ENCODE results near the gene VSNL1.

The VSNL1 gene

DNA sequence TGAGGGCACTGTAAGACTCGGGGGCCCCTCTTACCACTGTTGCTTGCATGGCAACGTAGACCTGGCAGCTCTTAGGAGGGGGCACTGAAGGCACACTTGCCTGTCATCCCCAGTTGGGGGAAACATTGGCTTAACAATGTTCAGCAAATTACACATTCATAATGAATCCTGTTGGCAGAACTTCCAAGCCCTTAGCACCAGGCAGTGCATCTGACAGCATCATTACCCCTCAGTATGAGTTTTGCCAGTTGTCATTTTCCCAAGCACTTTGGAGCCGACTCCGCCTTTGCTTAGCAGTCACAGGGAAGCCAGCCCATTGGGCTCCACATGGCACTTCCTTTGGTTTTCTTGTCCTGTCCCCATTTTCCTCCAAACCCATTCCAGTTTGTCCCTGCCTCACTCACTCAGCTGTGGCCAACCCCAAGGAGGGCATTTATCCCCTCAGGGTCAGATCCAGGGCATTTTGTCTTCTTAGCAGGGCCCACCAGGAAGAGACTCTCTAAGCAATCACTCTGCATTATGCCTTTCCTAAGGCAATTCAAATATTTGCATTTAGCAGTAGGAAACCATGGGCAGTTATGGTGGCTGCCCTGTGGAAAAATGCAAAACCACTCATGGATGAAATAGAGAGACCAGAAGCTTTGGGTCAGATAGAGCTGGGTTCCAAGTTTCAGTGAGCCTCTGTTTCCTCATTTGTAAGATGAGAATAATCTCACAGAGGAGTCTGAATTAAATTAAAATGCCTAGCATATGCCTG is 73.9 kb downstream of the VSNL1 start:
- DNase-seq (ENCODE audit: low read depth): no peak

DNA sequence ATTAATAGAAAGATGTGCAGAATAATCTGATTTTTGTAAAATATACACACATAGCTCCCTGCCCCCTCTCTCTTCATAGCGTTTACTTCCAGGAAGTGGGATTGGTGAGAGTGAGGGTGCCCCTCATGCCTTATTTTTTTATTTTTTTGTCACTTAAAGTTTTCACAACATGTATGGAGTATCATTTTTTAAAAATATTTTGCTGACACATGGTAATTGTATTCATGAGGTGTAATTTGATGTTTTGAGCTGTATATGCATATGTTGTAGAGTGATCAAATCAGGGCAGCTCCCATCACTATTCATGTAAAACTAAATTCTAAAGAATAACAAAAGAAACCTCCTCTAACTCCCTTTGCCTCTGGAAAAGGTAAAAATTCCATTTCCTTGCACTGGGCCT is 74.7 kb downstream of the VSNL1 start:
- DNase-seq (ENCODE audit: low read depth): no peak

DNA sequence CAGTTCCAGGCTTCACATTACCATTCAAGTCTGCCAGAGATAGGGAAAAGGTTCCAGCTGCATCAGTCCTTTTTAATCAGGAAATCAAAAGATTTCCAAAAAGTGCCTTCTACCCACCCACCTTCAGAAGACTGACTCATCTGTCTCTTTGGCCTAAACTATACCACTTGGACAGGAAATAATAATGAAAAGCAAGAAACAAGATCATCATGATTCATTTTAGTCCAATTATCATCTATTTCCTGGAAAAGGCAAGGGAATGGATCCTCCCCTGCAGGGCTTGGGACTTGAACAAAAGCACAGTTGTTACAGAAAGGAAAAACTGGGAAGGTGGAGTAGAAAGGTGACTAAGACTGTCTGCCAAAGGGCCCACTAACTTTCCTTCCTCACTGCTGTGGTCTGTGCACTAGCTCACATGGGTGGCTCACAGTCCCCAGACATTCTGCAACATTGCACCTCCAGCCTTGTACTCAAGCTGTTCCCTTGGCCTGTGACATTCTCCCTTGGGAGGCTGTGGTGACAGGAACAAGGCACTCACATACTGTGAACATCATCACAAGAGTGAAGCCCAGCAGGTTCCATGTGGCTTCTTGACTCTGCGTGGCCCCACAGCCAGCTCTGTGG is 75.3 kb downstream of the VSNL1 start:
- DNase-seq (ENCODE audit: low read depth): no peak

DNA sequence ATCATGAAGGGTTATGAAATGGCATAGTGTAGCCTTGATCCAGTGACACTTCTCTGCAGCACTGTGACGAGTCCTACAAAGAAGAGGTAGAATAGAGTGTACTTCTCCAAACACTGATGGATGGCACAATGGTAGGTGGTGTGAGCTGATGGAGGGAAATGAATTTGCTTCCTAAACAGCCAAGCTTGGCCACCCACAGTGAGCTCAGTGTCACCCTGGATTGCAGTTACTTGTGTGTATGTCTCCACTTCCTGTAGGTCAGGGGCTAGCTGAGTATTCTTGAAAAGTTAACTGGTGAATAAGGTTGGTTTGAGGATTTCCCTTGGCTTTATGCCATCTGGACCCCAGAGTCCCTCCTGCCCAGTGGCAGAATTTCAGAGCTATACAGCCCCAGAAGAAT is 75.9 kb downstream of the VSNL1 start:
- no peak for DNase-seq (ENCODE audit: low read depth)

DNA sequence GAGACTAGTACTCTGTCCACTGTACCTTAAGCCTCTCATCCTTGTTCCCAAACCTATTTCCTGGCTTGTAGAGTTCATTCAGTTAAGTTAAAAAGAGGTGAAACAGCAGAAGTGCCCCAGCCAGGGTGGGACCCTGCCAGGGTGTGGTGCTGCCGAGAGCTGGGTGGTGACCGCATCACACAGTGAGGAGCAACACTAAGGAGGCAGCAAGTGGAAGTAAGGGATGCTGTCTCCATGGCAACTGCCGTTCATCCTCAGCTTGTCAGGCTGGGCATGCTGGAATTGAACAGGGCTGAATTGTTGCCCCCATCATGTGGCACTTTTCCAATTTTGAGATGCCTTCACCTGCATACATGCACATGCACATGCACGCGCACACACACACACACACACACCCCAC is 77.0 kb downstream of the VSNL1 start:
- no peak for DNase-seq (ENCODE audit: low read depth)

DNA sequence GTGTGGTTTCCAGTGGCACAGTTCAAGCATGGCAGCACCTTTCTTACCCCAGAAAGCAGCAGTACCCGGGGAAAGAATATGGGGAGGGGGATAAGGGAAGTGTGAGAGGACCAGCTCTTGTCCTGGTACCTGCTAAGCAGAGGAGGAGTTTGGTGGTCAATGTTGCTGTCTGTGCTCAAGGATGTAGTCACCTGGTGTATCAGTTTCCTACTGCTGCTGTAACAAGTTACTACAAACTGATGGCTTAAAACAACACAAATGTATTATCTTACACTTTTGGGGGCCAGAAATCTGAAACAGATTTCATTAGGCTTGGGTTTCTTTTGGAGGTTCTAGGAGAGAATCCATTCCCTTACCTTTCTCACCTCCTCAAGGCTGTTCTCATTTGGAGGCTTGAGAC is 77.5 kb downstream of the VSNL1 start:
- DNase-seq (ENCODE audit: low read depth): no peak

DNA sequence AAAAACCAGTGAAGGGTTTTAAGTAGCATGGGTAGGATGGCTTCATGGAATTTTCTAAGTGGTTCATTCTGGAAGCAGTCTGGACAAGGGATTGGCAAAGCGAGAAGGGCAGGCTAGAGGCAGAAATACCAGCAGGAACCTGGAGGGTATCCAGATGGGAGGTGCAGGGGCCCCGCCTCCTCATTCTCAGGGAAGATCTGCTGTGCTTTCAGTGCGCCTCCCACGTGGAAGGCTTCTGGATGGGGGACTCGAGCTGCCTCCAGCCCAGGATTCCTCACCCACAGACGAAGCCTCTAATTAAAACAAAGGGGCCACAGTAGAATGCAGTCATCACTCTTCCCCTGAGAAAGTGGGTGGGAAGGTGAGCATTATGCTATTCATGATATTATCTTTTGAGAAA is 79.8 kb downstream of the VSNL1 start:
- DNase-seq (ENCODE audit: low read depth): no peak

DNA sequence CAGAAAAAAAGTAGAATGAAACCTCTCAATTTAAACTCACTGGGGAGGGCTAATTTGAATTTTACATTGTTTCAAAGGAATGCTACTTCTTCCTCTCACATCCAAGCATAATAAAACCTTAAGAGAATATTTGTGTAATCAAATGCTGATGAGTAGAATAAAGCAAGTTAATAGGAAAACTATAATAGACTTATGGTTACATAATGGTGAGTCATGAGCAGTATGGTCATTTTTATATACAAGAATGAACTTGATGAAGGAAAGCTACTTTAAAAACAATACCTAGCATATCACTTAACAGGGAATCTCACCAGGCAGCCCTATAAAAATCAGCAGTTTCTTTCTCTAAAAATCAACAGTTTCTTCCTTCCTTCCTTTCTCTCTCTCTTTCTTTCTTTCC is 80.3 kb downstream of the VSNL1 start:
- DNase-seq (ENCODE audit: low read depth): no peak

DNA sequence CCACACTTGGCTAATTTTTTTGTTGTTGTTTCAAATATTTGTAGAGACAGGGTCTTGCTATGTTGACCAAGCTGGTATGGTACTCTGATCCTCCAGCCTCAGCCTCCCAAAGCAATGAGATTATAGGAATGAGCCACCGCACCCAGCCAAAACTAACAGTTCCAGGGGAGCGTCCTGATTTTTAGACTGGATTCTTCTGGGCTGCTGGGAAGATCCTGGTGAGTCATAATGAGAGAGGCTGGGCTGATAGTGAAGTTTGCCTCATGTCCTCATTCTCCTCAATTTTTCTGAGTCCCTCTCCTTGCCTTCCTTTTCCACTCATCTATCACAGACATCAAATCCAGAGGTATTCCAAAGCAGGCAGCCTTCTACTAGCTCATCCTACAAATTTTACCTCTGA is 81.3 kb downstream of the VSNL1 start:
- DNase-seq (ENCODE audit: low read depth): no peak

DNA sequence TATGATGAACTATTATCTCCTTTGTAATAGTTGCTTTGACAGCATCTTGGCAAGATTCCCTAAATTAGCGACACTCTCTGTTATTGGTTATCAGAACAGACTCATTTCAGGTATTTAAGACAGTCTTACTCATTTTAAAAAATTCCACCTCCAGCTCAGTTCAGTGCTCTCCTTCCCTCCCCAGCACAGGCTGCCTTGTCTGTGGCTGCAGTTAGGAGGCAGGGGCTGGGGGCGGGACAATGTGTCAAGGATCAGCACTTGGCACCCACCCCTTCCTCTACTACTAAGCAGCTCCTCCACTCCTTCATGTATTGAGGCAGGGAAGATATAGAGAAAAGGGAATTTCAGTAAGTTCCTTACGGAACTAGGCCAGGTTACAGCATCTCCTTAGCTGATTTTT is 85.0 kb downstream of the VSNL1 start:
- no peak for DNase-seq (ENCODE audit: low read depth)

DNA sequence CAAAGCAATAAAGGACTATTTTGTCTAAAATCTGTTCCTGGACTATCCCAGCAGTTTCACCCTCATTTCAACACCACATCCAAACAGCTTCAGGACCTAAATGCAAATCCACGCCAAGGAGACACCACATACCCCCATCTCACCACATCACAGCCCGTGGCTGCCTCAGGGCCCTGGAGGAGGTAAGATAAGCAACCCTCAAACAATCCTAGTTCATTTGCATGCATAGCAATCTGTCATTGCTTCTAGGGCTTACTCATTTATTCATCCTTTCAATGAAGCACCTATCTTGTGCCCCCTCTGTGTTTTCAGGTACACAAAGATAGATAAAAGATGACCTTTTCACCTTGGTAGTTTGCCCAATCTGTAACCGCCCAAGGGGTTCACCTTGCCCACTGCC is 86.5 kb downstream of the VSNL1 start:
- DNase-seq (ENCODE audit: low read depth): no peak

DNA sequence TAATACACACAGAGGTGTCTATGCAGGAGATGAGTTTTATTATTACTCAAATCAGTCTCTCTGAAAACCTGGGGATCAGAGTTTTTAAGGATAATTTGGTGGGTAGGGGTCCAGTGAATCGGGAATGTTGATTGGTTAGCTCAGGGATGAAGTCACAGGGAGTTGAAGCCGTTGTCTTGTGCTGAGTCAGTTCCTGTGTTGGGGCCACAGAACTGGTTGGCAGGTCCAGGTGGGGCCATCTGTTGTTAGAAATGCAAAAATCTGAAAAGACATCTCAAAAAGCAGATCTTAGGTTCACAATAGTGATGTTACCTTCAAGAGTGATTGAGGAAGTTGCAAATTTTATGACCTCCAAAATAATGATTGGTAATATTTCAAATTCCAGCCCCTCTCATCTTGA is 86.9 kb downstream of the VSNL1 start:
- DNase-seq (ENCODE audit: low read depth): no peak

DNA sequence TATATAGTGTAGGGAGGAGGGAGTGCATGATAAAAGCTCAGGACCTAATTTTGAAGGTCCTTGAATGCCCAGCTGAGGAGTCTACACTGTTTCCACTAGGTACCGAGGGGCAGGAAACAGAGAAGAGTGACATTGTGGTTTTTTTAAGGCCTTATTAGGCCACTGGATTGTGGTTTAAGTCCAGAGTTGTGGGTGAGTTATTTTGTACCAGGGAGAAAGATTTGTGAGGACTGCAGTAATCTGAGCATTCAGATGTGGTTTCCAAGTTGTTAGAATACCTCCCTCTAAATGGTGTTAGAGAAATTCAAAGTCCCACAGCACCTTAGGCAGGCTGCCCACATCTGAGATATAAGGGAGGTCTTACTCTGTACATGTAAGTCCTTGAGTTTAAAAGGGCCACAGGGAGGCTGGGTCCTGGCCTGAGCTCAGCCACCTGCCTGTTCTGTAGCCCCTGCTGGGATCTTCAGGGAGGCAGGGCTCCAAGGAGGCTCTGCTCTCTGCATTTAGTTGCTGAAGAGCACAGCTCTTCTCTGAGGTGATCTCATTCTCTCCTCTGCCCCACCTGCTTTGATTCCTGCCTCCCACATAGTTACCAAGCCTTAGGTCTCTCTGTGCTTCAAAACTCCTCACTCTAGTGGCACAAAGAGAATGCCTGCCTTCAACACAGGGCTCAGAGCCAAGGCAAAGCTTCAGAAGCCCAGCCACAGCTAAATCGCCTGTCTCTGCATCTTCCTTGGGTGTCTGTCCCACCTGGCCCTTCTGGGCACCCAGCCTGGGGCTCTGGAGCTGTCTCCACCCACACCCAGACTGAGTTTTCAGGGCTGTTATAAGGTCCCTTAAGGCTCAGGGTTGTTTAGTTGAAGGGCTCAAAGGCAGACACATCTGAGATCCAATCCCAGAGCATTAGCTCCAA is 88.1 kb downstream of the VSNL1 start:
- no peak for DNase-seq (ENCODE audit: low read depth)

DNA sequence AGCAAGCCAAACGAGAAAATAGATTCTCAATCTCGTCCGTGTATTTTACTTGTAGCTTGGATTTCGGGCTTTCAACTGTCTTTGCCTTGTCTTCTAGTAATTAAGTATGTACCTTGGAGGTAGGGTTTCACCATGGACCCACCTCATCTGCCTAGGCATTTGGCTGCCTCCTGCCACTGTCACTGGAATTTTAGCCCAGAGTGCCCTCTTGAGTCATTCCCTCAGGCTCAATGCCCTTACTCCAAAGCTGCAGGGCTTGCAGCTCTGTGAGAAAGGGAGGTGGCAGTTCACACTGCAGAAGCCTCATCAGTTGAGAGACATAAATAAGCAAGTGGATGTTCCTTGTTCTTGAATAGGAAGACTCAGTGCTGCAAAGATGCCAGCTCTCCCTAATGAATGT is 89.6 kb downstream of the VSNL1 start:
- DNase-seq (ENCODE audit: low read depth): no peak

DNA sequence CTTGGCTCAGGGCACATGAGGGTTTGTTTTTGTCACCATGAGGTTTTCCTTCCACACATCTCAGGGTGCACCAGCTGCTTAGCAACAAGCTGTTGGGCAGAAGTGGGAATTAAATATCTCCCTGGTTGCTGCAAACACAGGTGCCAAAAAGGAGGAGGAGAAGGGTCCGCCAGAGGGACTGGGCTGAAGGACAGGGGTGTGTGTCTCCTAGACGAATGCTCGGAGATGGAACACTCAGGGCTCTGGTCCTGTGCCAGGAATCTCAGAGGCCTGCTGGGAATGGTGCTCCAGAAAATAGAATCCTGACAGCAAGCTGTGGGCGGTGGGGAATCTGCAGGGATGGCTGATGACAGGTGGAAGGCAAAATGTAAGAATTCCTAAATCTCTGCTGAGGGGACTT is 94.5 kb downstream of the VSNL1 start:
- DNase-seq (ENCODE audit: low read depth): no peak

DNA sequence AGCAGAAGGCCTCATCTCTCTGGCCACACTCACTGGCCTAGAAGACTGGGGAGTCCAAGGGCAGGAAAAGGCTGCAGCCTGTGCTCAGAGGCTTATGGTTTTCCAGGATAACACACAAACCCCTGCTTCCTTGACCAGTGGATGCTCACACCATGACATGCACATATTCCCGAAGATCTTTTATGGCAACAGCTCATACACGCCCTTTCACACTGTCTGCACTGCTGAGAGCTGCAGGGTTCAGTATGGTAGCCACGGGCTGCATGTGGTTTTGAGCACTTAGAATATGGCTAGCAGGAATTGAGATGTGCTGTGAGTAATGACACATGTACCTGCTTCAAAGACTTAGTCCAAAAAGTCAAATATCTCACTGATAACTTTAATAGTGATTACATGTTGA is 95.8 kb downstream of the VSNL1 start:
- no peak for DNase-seq (ENCODE audit: low read depth)

DNA sequence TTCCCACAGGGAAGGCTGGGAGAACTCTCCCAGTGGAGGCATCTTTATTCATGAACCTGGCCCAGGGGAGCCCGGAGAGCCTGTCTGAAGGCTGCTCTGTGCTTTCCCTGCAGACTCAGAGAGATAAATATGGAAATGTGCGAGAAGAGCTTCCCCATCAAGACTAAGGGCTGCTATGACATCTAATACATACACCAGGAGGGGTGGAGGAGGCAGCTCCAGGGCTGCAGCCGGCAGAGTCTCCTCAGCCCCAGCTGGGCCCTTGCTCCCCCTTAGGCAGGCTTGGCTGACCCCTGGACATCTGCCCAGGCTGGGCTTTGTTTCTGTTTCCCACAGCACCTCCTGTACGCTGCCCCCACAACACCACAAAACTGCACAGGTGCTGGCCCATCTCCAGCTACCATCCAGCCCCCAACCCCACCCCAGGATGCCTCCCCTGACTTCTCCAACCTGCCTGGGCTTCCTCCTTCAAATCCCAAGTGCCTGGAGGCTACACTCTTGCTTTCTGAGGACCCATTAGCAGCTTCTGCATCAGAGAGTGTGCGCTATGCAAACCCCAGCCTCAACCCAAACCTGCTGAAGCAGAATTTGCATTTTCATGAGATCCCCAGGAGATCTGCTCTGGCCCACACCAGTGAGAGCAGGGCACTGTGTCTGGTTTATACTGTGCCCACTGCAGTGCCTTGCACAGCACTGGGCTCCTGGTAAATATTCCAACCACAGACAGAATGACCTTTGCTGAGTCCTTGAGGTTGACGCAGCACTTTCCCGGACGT is 96.8 kb downstream of the VSNL1 start:
- DNase-seq (ENCODE audit: low read depth): no peak

DNA sequence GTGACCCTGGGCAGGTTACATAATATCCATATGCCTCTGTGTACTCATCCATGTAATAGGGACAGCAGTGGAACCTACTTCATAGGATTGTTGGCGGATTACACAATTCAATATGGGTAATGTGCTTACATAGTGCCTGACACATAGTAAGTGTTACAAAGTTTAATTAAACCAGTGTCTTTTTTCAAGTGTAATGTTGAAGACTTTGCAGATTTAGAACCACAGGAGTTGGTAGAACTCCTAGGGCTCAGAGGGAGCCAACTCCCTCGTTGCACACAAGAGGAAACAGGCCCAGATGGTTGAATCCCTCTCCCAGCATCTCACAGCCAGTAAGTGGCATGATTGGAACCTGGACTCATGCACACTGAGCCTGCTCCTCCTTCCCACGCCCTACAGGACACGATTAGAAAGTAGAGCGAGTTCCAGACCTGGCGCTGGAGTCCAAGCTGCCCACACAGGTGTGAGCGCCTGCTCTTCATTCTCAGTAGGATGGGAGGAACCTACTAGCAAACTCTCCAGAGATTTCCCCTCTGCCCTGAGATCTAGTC is 97.8 kb downstream of the VSNL1 start:
- no peak for DNase-seq (ENCODE audit: low read depth)

DNA sequence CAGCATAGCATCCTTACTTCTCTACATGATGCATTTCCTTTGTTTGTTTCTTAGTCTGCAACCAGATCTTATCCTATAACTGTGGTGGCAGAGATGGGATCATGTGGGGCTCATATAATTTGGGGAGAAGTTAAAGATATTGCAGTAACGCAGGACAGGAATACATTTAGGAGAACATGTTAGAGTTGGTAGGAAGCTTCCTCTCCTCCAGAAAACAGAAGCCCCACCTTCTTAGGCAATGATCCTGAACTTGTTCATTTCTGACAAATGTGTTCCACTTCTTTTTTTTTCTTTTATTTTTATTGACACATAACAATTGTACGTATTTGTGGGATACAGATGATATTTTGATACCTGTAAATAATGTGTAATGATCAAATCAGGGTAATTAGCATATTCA is 99.9 kb downstream of the VSNL1 start:
- no peak for DNase-seq (ENCODE audit: low read depth)

DNA sequence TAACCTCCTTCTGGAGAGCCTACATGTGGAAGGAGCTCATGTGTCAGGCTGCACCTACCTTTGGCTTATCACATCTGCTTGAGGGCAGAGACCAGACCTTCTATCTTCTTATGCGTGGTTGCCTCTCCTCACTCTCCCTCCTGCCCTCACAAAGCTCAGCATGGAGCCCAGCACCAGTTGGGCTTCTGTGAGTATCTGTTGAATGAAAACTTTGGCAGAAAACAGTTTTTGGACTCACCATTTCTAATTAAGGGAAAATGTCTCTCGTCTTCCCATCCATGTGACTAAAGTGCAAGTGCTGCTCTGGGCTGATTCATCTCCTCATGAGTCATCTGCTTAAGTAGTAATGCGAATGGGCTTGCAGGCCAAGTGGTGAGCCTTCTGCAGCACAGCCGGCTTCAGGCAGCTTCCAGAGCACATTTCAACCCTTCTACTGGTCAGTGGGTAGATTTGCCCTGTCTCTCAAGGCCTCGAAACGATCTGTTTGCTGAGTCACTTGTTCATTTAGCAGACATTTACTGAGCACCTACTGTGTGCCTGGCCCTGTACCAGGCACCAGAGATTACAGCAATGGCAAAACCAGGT is 102.6 kb downstream of the VSNL1 start:
- DNase-seq (ENCODE audit: low read depth): no peak

DNA sequence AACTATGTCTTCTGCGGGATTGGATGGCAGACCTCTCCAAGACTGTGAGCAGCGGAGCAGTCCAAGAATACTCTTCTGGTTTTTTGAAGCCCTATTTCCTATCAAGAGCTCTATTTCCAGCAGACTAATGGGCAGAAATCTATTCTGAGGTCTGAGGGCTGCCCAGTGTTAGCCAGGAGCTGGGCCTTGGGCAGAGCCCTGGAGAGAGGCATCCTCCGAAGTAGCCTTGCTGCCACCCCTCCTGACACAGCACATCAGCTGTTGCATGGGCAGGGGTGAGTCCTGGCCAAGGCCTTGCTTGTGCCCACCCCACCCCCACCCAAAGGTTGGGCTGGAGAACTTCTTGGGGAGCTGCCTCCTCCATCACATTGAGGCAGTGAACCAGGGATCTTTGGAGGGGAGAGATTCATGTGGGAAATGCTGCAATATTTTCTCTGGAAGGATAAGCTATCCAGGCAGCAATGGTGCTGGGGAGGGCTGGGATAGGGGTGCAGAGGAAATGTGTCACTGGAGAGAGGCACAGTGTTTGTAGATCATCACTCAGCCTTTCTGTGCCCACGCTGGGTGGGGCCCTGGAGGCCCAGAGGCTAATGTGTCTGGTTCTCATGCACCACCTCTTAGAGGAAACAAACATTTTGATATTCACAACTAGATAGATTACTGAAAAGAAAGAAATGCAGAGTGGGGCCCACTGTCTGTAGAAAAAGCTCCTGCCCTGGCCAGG is 104.7 kb downstream of the VSNL1 start:
- DNase-seq (ENCODE audit: low read depth): no peak
